RKO (cell line): Measurements from ENCODE around the gene PRPS1.
"Not testable (repeated sequence)": the region's sequence is repeated elsewhere in the genome, so short reads cannot be mapped to it uniquely, and the experiment has no call there.

Experiments used
- DNase-seq: peaks from one replicate; pipeline ENCODE4 v3.0.0-alpha.2; 2016; ENCODE audit warnings: low spot score

PRPS1 gene

DNA sequence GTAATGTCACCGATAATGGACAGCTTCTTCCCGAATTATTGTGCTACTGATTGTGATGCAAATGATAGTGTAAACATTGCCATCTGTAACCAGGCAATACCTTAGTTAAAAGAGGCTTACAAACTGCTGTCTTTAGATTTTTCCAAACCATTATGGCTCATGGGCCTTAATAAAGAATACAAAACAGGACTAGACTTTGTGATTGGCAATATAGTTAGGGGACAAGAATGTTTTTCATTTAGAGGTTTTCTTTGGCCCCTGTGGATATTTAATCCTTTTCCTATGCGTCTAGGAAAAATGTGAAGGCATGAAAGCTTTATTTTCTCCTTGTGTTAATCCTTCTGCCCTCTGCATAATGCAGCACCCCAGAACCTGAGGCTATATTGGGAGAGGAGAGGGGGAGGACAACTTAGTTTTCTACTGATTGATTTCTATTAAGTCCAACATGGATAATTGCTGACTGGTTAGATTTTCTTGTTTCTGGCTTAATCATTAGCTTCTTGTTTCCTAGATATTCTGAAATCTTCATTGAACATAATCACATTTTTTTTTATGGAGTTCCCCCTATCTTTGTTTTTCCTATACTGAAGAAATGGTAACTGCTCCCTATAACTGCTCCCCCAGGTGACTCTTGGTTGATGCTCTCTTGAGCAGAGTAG lies 1.9 kb downstream of the PRPS1 start:
- DNase-seq: no peak

GRCh38 chrX:107632346-107632745 lies 4.0 kb downstream of the PRPS1 start:
- DNase-seq: no peak

DNA sequence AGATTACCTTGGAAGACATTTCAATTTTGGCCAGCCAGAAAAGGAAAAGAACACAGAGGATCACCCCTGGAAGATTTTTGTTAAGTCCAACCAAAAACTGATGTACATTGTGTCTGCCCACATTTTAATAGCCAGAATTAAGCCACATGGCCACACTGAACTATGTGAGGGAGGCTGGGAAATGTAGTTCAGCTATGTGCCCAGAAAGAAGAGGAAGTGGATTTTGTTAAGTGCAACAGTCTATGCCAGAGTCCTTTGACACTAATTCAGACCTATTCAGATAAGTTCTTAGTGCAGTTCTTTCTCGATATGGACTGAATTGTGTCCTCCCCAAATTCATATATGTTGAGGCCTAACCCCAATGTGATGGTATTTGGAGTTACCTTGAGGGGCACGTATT lies 18.4 kb downstream of the PRPS1 start:
- DNase-seq: no peak

DNA sequence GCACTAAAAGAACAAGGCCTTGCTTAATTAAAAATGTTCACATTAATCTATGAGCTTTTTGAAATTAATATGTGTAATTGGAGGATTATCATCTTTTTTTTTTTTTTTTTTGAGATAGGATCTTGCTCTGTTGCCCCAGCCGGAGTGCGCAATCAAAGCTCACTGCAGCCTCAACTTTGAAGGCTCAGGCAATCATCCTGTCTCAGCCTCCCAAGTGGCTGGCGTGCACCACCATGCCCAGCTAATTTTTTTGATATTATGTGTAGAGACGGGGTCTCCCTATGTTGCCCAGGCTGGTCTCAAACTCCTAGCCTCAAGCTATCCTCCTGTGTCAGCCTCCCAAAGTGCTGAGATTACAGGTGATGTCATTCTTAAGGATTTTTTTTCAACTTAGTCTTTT lies 20.0 kb downstream of the PRPS1 start:
- DNase-seq: no peak

- no peak for DNase-seq
Observed at GRCh38 chrX:107654566-107654871, 26.2 kb downstream of the PRPS1 start.

DNA sequence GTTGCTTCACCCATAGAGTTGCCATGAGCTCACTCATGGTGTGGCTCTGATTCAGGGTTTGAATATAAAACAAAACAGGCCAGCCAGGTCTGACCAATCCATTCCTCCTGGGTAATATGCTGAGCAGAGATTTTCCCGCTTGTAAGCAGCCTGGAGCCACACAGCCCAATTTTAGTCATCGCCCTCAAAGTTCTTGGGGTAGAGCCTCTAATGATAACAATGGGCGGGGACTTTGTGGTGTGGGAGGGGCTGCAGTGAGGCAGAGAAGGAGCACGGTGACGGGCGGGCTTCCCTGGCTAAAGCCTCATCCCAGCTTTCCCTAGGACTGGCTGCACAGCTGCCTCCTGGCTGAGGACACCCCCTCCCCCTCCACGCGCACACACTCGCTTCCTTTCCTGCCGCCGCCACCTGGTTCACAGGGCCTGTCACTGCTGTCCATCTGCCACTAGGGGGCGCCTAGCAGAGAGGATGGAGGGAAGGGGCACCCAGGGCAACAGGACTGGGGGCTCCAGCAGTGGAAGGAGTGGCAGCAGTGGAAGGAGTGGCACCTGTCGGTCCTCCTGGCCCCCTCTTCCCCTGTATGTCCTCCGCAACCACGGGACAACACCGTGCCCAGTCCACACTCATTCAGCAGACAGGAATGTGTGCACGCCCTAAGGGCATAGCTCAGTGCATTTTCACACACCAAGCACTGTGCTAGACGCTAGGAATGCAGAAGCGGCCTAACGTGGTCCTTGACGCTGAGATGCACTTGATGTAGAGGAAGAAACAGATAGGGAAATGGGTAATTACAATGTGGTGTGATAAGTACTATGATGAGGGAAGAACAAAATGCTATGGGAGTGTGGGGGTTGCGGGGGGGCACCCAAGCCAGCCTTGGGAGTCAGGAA lies 26.8 kb downstream of the PRPS1 start:
- DNase-seq: no peak

- no peak for DNase-seq
Observed at GRCh38 chrX:107656978-107657377, 28.7 kb downstream of the PRPS1 start.

DNA sequence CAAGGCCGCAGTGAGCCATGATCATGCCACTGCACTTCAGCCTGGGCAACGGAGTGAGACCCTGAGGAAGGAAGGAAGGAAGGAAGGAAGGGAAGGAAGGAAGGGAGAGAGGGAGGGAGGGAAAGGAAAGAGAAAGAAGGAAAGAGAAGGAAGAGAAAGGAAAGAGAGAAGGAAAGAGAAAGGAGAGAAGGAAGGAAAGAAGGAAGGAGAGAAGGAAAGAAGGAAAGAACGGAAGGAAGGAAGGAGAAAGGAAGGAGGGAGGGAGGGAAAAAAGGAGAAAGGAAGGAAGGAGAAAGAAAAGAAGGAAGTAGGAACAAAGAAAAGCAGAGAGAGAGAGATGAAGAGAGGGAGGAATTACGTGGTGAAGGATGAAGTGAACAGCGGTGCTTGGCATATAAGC lies 30.4 kb downstream of the PRPS1 start:
- DNase-seq: no peak

DNA sequence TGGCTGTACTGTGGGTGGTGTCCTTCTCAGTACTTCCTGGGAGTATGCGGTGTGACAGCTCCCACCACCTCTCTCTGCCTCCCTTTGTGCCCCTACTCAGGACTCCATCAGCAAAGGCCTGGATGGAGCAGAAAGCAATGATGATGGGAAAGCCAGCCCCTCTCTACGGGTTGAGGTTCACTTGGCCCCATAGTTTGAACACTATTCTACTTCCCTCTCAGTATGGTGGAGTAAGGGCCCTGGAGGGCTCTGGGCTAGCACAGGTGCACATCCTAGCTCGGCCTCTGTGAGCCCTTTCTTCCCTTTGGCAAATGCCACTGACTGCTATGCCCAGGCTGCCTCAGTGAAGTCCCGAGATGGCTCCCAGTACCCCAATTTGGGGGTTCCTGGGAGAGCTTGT lies 31.0 kb downstream of the PRPS1 start:
- no peak for DNase-seq

- peak; percentile 74 for DNase-seq
Observed at GRCh38 chrX:107659768-107660167, 31.5 kb downstream of the PRPS1 start.

DNA sequence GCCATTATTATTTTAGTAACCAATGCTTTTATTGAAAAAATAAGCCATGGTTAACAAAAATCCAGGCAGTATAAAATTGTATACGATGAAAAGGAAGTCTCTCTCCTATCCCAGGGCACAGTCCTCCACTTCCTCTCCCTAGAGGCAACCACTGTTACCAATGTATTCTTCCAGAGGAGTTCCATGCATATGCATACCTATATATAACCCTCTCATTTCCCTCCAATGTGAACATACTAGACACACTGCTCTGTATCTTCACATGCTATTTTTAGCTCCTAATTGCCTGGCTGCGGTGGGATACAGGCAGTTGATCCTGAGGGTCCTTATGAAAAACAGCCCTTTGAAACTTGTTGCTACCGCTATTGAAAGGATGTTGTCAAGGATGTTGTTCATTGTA lies 33.8 kb downstream of the PRPS1 start:
- DNase-seq: no peak

- DNase-seq: no peak
Observed at GRCh38 chrX:107662824-107663223, 34.5 kb downstream of the PRPS1 start.

DNA sequence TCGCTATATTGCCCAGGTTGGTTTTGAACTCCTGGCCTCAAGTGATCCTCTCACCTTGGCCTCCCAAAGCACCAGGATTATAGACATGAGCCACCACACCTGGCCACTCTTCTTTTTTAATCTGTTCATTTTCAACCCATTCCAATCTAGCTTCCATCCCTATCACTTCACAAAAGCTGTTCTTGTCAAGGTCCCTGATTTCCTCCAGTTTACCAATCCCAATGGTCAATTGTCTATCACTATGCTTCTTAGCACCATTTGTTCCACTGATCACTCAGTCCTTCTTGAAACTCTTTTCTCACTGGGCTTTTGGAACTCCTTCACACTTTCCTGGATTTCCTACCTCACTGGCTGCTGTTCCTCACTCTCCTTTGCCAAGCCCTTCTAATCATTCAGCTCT lies 38.6 kb downstream of the PRPS1 start:
- no peak for DNase-seq

DNA sequence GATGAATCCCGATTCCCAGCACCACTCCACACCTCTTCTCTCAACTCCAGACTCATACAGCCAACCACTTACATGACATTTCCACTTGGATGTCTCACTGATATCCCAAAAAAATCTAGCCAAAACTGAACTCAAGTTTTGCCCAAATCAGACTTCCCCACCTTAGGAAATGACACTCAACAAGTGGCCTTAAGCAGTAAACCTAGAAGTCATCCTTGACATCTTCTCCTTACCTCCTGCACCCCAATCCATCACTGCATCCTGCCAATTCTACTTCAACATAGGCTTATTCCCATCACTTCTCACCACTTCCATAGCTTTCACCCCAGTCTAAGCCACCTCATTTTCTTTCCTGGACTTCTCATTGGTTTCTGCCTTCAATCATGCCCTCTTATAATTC lies 39.1 kb downstream of the PRPS1 start:
- no peak for DNase-seq

DNA sequence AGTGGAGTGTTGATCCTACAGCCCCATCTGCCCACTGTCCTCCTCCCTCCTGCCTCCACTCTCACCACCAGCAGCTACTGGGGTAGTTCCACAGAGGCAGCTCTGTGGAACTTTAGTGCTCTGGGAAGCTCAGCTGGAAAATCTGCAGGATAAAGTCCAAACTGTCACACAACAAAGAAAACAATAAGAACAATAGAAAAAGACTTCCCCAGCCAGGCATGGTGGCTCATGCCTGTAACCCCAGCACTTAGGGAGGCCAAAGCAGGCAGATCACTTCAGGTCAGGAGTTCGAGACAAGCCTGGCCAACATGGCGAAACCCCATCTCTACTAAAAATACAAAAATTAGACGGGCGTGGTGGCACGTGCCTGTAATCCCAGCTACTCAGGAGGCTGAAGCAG lies 40.4 kb downstream of the PRPS1 start:
- not testable (repeated sequence) for DNase-seq

DNA sequence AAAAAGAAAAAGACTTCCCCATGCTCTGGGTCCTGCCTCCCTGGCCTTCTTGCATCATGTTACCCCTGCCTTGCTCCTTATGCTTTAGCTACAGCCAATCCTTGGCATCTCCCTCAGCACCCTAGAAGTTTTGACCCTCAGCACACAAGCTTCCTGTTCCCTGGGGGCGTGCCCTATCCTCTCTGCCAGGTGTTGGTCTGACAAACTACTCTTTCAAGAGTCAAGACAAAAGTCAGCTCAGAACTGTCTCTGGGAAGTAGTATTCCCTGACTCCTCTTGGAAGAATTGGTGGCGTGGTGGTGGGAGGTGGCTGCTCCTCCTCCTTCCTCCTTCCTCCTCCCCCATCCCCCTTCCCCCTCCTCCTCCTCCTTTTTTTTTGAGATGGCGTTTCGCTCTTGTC lies 41.0 kb downstream of the PRPS1 start:
- no peak for DNase-seq

DNA sequence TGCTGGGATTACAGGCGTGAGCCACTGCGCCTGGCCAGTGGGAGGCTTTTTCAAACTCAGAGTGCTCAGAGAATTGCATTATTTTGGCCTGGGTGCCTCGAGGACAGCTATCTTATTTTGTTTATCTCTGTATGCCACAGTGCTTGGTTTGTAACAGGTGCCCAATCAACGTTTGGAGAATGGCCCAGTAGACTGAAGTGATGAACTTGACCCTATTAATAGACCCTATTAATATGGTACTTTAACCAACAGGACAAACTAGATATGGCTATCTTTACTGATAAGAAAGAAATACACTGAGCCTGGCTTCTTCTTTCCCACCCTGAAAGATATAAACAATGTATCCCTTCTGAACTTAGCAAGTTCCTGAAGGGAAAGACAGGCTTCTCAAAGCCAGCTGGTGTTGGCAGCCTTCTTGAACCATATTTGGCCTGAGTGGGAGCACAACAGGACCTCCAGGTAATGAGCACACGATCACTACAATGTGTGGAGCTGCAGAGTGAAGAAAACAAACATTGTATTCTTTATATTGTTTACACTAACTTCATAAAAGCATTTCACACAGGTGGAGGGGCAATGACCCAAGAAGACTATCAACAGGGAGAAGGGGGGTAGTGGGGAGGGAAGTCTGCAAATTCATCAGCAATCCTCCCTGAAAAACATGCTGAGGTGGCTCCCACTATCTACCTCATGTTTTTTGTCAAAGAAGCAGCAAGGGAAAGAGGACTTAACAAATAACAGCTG lies 41.7 kb downstream of the PRPS1 start:
- DNase-seq: no peak

GRCh38 chrX:107671256-107671655 lies 42.9 kb downstream of the PRPS1 start:
- DNase-seq: not testable (repeated sequence)

GRCh38 chrX:107672955-107673378 lies 44.7 kb downstream of the PRPS1 start:
- peak; percentile 25 for DNase-seq

- DNase-seq: no peak
Observed at GRCh38 chrX:107673431-107673830, 45.1 kb downstream of the PRPS1 start.

- no peak for DNase-seq
Observed at GRCh38 chrX:107673933-107674479, 45.7 kb downstream of the PRPS1 start.

GRCh38 chrX:107674480-107675364 lies 46.4 kb downstream of the PRPS1 start:
- no peak for DNase-seq
